Measurements from ENCODE around the gene C1orf210. TPM values are rescaled to one million over a fixed set of nuclear protein-coding genes. Genes with fewer than 3 reads are reported as not detected.

C1orf210 gene
- total and polyA plus RNA-seq, 8 donors = 4.3 to 34.4 (median 14.3) TPM; not detected in 1

DNA sequence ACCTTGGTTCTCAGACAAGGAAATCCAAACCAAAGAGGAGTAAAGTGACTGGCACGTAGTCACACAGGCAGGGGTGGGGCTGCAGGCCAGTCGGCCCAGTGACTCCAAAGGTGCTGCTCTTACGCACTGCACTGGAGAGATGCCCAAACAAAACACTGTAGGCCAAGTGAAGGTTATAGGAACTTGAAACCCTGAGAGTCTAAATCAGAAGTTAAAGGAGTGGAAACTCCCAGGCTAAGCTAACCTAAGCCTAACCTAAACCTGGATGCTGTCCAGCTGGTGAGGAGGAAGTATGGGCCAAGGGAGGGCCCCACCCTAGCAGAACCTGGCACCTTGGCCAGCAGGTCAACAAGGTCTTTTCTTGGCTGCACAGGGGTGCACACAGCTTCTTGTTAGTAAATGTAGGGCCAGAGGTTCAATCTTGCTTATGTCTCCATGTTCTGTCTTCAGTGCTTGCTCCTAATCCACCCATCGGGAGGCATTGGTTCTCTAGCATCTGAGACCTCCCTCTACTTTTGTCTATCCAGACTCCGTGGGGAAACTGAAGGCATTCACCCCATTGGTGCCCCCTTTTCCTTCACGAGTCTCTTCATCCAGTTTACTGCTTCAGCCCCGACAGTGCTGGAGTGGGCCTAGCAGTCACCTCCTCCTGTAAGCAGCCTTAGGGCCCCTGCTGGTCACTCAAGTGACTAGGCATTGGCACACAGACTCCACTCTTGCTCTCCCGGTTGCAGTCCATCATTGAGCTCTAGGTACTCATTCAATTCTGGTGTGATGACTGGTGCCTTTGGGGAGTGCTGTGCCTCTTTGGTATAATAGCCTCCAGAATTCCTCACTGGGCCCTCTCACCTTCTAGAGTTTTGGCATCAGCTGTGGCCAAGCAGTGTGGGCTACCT is 28.5 kb downstream of the C1orf210 start:
- DNase-seq = peak; percentile 69 to 94
- Histone ChIP-seq H3K4me3 (no peak overlapping the region), H3K27ac (peak overlapping the region; percentile 82 to 91 (median 85)), H3K27me3 (no peaks in the 10 kb centered on the region), H3K36me3 (no peaks in the 10 kb centered on the region), H3K9me3 (no peaks in the 10 kb centered on the region), H3K4me1 (peaks cover 18 to 35% (median 21%) of the 10 kb centered on the region in 4 donors)
- WGBS, 5 donors = 35 to 62% (median 50%) methylated on average over 8 of the region's 8 CpGs
- intact Hi-C loops (cut with DNase I; ENCODE audit: low total_unique reads) = no loop called here
- TF ChIP-seq POLR2A (IDR thresholded peaks at IDR 0.05) (no peak), POLR2AphosphoS5 (IDR thresholded peaks at IDR 0.05) (peak in 1 of 3 donors; percentile 83)

DNA sequence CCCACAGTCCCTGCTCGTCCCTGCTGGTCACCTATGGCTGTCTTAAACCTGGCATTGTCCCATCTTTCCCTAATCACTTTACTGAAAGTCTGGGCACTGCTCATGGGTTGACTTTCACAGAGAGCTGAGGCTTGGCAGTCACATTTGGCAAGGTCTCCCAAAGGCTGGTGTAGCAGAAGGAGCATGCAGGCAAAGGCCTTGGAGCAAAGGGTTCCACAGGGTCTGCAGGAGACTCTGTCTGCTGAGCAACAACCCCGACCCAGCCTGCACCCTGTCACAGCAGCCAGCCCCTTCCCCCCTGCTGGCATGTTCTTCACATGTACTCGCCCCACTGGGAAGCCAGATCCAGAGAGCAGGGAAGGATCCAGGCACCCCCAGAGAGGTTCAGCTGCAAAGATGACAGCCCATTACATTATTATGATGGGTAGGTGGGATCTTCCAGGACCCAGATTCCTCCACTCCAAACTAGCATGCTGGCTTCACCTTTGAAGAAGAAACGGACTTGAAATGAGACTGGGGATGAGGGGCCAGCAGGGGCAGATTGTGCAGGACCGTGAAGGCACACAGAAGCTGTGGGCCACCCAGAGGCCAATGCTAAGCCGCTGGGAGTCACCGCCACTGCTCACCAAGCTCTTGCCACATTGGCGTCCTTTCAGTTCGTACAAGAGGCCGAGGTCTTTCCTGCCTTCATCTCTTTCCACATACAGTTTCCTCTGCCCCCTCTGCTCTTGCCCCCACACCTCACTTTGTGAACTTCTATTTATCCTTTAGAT is 29.8 kb downstream of the C1orf210 start:
- Histone ChIP-seq H3K27me3 (no peaks in the 10 kb centered on the region), H3K4me3 (no peak overlapping the region), H3K9me3 (no peaks in the 10 kb centered on the region), H3K27ac (peak overlapping the region; percentile 82 to 91 (median 85)), H3K4me1 (peaks cover 18 to 35% (median 21%) of the 10 kb centered on the region in 4 donors), H3K36me3 (no peaks in the 10 kb centered on the region)
- WGBS, 5 donors = 56 to 78% (median 57%) methylated on average over 10 of the region's 10 CpGs
- intact Hi-C loops (cut with DNase I; ENCODE audit: low total_unique reads) = no loop called here
- peak in 1 of 2 donors; percentile 78 for DNase-seq
- peak in 1 of 3 donors; percentile 25 for TF ChIP-seq POLR2AphosphoS5 (IDR thresholded peaks at IDR 0.05)
- TF ChIP-seq CTCF (IDR thresholded peaks at IDR 0.05) = no peak
- TF ChIP-seq POLR2A (IDR thresholded peaks at IDR 0.05) = no peak
- no peak for TF ChIP-seq EP300 (IDR thresholded peaks at IDR 0.05)

- intact Hi-C loops (cut with DNase I; ENCODE audit: low total_unique reads) = no loop called here
- Histone ChIP-seq H3K4me3 (no peak overlapping the region), H3K4me1 (peaks cover 18 to 35% (median 21%) of the 10 kb centered on the region in 4 donors), H3K27me3 (no peaks in the 10 kb centered on the region), H3K36me3 (no peaks in the 10 kb centered on the region), H3K27ac (peak overlapping the region in 3 of 5 donors; percentile 2 to 91 (median 82)), H3K9me3 (no peaks in the 10 kb centered on the region)
- TF ChIP-seq POLR2A (IDR thresholded peaks at IDR 0.05) (no peak), EP300 (IDR thresholded peaks at IDR 0.05) (no peak), POLR2AphosphoS5 (IDR thresholded peaks at IDR 0.05) (no peak), CTCF (IDR thresholded peaks at IDR 0.05) (no peak)
- no peak for DNase-seq
- 88 to 95% (median 89%) methylated on average over 8 of the region's 8 CpGs for WGBS, 5 donors
Measured at GRCh38 chr1:43253876-43254275, 31.5 kb downstream of the C1orf210 start.

DNA sequence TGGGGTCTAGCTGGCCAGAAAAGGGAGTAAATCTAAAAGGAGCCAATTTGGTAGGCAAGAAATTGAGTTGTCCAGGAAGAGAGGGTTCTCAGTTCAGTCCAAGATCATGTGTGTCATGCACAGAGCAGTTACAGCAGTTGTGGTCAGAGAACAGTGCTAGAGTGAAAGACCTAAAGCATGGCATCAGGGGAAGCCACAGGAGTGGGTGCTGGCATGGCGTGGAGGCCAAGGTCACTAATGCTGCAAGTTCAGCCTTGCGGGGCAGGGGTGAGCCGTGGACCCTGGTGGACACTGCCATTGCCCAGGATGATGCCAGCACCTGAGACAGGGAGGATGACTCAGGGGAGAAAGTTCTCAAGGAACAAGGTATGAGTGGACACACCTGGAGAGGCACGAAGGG is 32.2 kb downstream of the C1orf210 start:
- 87 to 94% (median 93%) methylated on average over 4 of the region's 4 CpGs for WGBS, 5 donors
- Histone ChIP-seq H3K27ac (no peak overlapping the region), H3K36me3 (no peaks in the 10 kb centered on the region), H3K9me3 (no peaks in the 10 kb centered on the region), H3K27me3 (no peaks in the 10 kb centered on the region), H3K4me3 (no peak overlapping the region), H3K4me1 (peaks cover 18 to 29% (median 21%) of the 10 kb centered on the region in 4 donors)
- intact Hi-C loops (cut with DNase I; ENCODE audit: low total_unique reads) = no loop called here
- TF ChIP-seq POLR2AphosphoS5 (IDR thresholded peaks at IDR 0.05) (no peak), EP300 (IDR thresholded peaks at IDR 0.05) (no peak), POLR2A (IDR thresholded peaks at IDR 0.05) (no peak), CTCF (IDR thresholded peaks at IDR 0.05) (no peak)
- no peak for DNase-seq

Data from stomach (tissue), 9 donors.